IMR-90 (cell line): Measurements from ENCODE around the gene SLC25A34. TPM values are rescaled to one million over a fixed set of nuclear protein-coding genes. Genes with fewer than 3 reads are reported as not detected.

Experiments used
- ATAC-seq: fragments of 200-7000 bp; cut with Tn5 transposase; 2 replicates; pipeline ENCODE4 v1.9.1; 2020; ENCODE audit warnings: low read depth, mild to moderate bottlenecking, moderate library complexity
- BruUV-seq: library from RNA; stranded (reverse); fragments of 400-500 nt; replicated peaks from 2 replicates; lab custom pipeline; 2021; lab: Mats Ljungman, UMichigan
- CTCF ChIA-PET: fragments of 300-600 bp; formaldehyde crosslinking; extraction: SDS; loops from one replicate; lab custom pipeline; 2021; ENCODE audit warnings: antibody characterized with exemption; lab: Yijun Ruan, JAX
- POLR2A ChIA-PET: fragments of 300-600 bp; sonication (Branson Sonifier 250); formaldehyde crosslinking; loops from one replicate; lab custom pipeline; 2022; ENCODE audit warnings: antibody characterized with exemption; ENCODE audit not compliant: unreplicated experiment; lab: Charles Lee
- DNase-seq: peaks from one replicate; pipeline ENCODE4 v3.0.0; 2013
- H2AFZ ChIP-seq: replicated peaks from 2 replicates; pipeline ENCODE3; 2013; ENCODE audit warnings: low read length, mild to moderate bottlenecking; ENCODE audit not compliant: poor library complexity
- H2AK5ac ChIP-seq: 2 replicates; pipeline ENCODE4 v1.6.1; 2013; ENCODE audit warnings: low read depth, low read length, inconsistent platforms
- H2AK9ac ChIP-seq: replicated peaks from 2 replicates; pipeline ENCODE3; 2013; ENCODE audit warnings: mild to moderate bottlenecking, low read depth, low read length, moderate library complexity; ENCODE audit not compliant: poor library complexity
- H2BK120ac ChIP-seq: 2 replicates; pipeline ENCODE4 v1.6.1; 2013; ENCODE audit warnings: low read depth, low read length, inconsistent platforms
- H2BK15ac ChIP-seq: 3 replicates; pipeline ENCODE4 v1.6.1; 2013; ENCODE audit warnings: low read depth, low read length, inconsistent platforms
- H2BK20ac ChIP-seq: 2 replicates; pipeline ENCODE4 v1.6.1; 2013; ENCODE audit warnings: low read depth, mild to moderate bottlenecking, inconsistent platforms, low read length, moderate library complexity
- H2BK5ac ChIP-seq: 2 replicates; pipeline ENCODE4 v1.6.1; 2013; ENCODE audit warnings: mild to moderate bottlenecking, low read depth, low read length, inconsistent platforms; ENCODE audit not compliant: poor library complexity, severe bottlenecking
- H3K14ac ChIP-seq: replicated peaks from 2 replicates; pipeline ENCODE4 v1.6.1; 2013; ENCODE audit warnings: low read depth, low read length, inconsistent platforms
- H3K18ac ChIP-seq: 2 replicates; pipeline ENCODE4 v1.6.1; 2013; ENCODE audit warnings: low read depth, low read length, control low read depth
- H3K23ac ChIP-seq: 2 replicates; pipeline ENCODE4 v1.6.1; 2013; ENCODE audit warnings: low read depth, low read length, inconsistent platforms
- H3K27ac ChIP-seq: 2 replicates; pipeline ENCODE4 v1.5.1; 2013; ENCODE audit warnings: mild to moderate bottlenecking, control low read depth, low read length; ENCODE audit not compliant: insufficient read depth
- H3K27me3 ChIP-seq: 2 replicates; pipeline ENCODE4 v1.6.1; 2013; ENCODE audit warnings: low read length; ENCODE audit not compliant: control insufficient read depth, insufficient read depth
- H3K36me3 ChIP-seq: 2 replicates; pipeline ENCODE4 v1.6.1; 2013; ENCODE audit warnings: low read length, mixed read lengths; ENCODE audit not compliant: control insufficient read depth, insufficient read depth
- H3K4ac ChIP-seq: 2 replicates; pipeline ENCODE4 v1.6.1; 2013; ENCODE audit warnings: low read depth, low read length, inconsistent platforms
- H3K4me1 ChIP-seq: 2 replicates; pipeline ENCODE4 v1.6.1; 2013; ENCODE audit warnings: low read length, mixed read lengths; ENCODE audit not compliant: control insufficient read depth, insufficient read depth
- H3K4me2 ChIP-seq: 2 replicates; pipeline ENCODE4 v1.6.1; 2013; ENCODE audit warnings: low read depth, mild to moderate bottlenecking, control low read depth, low read length, moderate library complexity
- H3K4me3 ChIP-seq: 2 replicates; pipeline ENCODE4 v1.5.1; 2013; ENCODE audit warnings: low read depth, mild to moderate bottlenecking, control low read depth, low read length, moderate library complexity; ENCODE audit not compliant: insufficient read depth
- H3K56ac ChIP-seq: 2 replicates; pipeline ENCODE4 v1.6.1; 2013; ENCODE audit warnings: low read length, inconsistent platforms; ENCODE audit not compliant: insufficient read depth; ENCODE audit errors: extremely low read depth
- H3K79me1 ChIP-seq, 2 experiments: 2 replicates each; pipeline ENCODE4 v1.6.1; 2013; ENCODE audit warnings: low read length in 2 of 2, inconsistent platforms in 1 of 2, low read depth in 1 of 2
- H3K9ac ChIP-seq: 2 replicates; pipeline ENCODE4 v1.6.1; 2013; ENCODE audit warnings: low read depth, low read length, control low read depth
- H3K9me1 ChIP-seq: 2 replicates; pipeline ENCODE4 v1.6.1; 2013; ENCODE audit warnings: low read length, inconsistent platforms; ENCODE audit not compliant: insufficient read depth
- H3K9me3 ChIP-seq: 2 replicates; pipeline ENCODE4 v1.6.1; 2013; ENCODE audit warnings: low read length; ENCODE audit not compliant: control insufficient read depth, insufficient read depth
- H4K20me1 ChIP-seq: 2 replicates; pipeline ENCODE4 v1.6.1; 2013; ENCODE audit warnings: low read length, inconsistent platforms; ENCODE audit not compliant: insufficient read depth
- H4K5ac ChIP-seq: 2 replicates; pipeline ENCODE4 v1.6.1; 2013; ENCODE audit warnings: mild to moderate bottlenecking, low read depth, low read length, control low read depth
- H4K8ac ChIP-seq, 2 experiments: 2 replicates each; pipeline ENCODE4 v1.6.1; 2013; ENCODE audit warnings: low read depth in 2 of 2, low read length in 2 of 2, control low read depth in 1 of 2, inconsistent platforms in 1 of 2
- H4K91ac ChIP-seq: 2 replicates; pipeline ENCODE4 v1.6.1; 2013; ENCODE audit warnings: low read depth, low read length, inconsistent platforms; ENCODE audit not compliant: insufficient read depth
- CHD1 ChIP-seq: IDR thresholded peaks from 2 replicates; pipeline ENCODE4 v1.6.1; 2012; ENCODE audit warnings: low read depth, low read length, improper control_type of control experiment
- USF2 ChIP-seq: fragments of 150-350 bp; IDR thresholded peaks from 2 replicates; pipeline ENCODE4 v1.6.1; 2017; ENCODE audit warnings: mild to moderate bottlenecking, antibody characterized with exemption, low read length, low read depth
- WGBS, 2 experiments: methylation state at CpG; one replicate each; pipeline versions ENCODE4 v1.1.5 to v1.1.7; 2013; ENCODE audit warnings: missing lambda C conversion rate in 2 of 2; ENCODE audit not compliant: insufficient read length in 1 of 2; ENCODE audit errors: extremely low coverage in 2 of 2; 5-methylcytosine and 5-hydroxymethylcytosine counted together
- dilution Hi-C: fragments of 300-500 bp; cut with HindIII; formaldehyde crosslinking; loops from one replicate; pipeline ENCODE4 v1.14.3; 2018; ENCODE audit warnings: low sequenced_read_pairs; ENCODE audit not compliant: unreplicated experiment
- in situ Hi-C: fragments of 300-500 bp; cut with MboI; formaldehyde crosslinking; loops from 3 replicates; pipeline ENCODE4 v1.14.3; 2019; ENCODE audit warnings: low sequenced_read_pairs, inconsistent platforms, mixed read lengths
- intact Hi-C: fragments of 100-400 bp; cut with micrococcal nuclease; formaldehyde crosslinking; loops from 2 replicates; pipeline ENCODE4 v1.10.0; 2022
- polyA plus RNA-seq, 3 experiments: library from polyadenylated mRNA; depleted of rRNA; stranded (reverse); fragments of >200 nt; gene quantifications; 2 replicates each; pipeline ENCODE4 v1.2.3, GENCODE V29; 2012; ENCODE audit warnings: low replicate concordance in 1 of 3
- total RNA-seq: library from RNA; depleted of rRNA; stranded (reverse); fragments of >200 nt; gene quantifications from 2 replicates; pipeline ENCODE4 v1.2.3, GENCODE V29; 2012
- TF ChIP-seq, protein P1 (sequence below): fragments of 150-350 bp; IDR thresholded peaks from 2 replicates; pipeline ENCODE4 v1.6.1; 2016; ENCODE audit warnings: low read depth, mild to moderate bottlenecking, low read length, moderate library complexity, borderline replicate concordance

SLC25A34 gene
- total and polyA plus RNA-seq, 2 of the 4 experiments (the other 2 are of a cell fraction), result under 0.01 to 0.72 TPM

DNA sequence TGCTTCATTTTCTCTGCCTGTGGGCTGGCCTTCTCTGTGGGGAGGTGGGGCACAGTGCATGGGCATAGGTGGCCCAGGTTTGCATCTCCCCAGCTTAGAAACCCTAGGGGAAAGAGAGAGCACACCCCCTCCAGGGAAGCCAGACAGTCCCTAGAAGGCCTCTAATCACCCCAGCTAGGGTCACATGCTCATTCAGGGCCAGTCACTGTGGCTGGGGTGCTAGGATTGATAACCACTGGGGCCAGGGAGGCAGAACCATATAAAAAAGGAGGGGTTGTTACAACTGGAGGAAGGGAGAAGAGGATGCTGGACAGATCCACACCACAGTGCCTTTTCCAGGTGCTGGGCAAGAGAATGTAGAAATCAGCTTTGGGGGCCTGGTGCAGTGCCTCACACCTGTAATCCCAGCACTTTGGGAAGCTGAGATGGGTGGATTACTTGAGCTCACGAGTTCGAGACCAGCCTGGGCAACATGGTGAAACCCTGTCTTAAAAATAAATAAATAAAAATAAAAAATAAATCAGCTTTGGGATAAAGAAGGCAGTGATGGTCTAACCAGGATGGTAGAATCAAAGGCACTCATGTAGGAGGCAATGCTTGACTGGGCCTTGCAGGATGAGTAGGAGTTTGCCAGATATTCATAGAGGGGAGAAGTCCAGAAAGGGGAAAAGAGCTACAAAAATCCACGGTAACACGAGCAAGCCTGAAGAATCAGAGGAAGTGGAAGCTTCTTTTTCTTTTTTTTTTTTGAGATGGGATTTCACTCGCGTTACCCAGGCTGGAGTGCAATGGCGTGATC lies 42.0 kb downstream of the SLC25A34 start:
- Histone ChIP-seq H3K4me3 (no peak overlapping the region), H2BK5ac (no peak overlapping the region), H3K27me3 (no peaks in the 10 kb centered on the region), H2AK5ac (no peak overlapping the region), H4K20me1 (peaks cover 3% of the 10 kb centered on the region; the same call in 1 of the 2 replicates), H3K4ac (no peak overlapping the region), H3K18ac (no peak overlapping the region), H3K9ac (no peak overlapping the region), H3K14ac (no peak overlapping the region), H3K4me1 (no peaks in the 10 kb centered on the region), H2AFZ (no peak overlapping the region), H3K79me1 (peaks cover 12 to 13% of the 10 kb centered on the region in 2 experiments; a peak in 2 of 4 replicates), H3K4me2 (no peak overlapping the region), H3K9me1 (peaks cover 5% of the 10 kb centered on the region; the same call in 1 of the 2 replicates), H2BK15ac (no peak overlapping the region), H2BK120ac (no peak overlapping the region), H4K8ac (no peak overlapping the region), H4K91ac (no peak overlapping the region), H2AK9ac (no peak overlapping the region), H2BK20ac (no peak overlapping the region), H3K56ac (no peak overlapping the region), H3K9me3 (no peaks in the 10 kb centered on the region), H3K27ac (no peak overlapping the region), H3K23ac (no peak overlapping the region), H4K5ac (no peak overlapping the region), H3K36me3 (peaks cover 65% of the 10 kb centered on the region)
- WGBS, 2 experiments, result no CpG with 5 or more reads among the region's 7 CpGs
- in situ Hi-C loops (loop anchor here (25.0 kb wide), 1 partner anchor 409 kb away; no protein-coding TSS in a partner anchor), dilution Hi-C loops (no loop called here), intact Hi-C loops (no loop called here)
- TF ChIP-seq, protein P1, sequence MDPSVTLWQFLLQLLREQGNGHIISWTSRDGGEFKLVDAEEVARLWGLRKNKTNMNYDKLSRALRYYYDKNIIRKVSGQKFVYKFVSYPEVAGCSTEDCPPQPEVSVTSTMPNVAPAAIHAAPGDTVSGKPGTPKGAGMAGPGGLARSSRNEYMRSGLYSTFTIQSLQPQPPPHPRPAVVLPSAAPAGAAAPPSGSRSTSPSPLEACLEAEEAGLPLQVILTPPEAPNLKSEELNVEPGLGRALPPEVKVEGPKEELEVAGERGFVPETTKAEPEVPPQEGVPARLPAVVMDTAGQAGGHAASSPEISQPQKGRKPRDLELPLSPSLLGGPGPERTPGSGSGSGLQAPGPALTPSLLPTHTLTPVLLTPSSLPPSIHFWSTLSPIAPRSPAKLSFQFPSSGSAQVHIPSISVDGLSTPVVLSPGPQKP, result no peak
- TF ChIP-seq CHD1, result no peak
- TF ChIP-seq USF2, result no peak
- ChIA-PET POLR2A (no interaction called here), CTCF (interaction anchor here (1.0 kb wide), 1 partner anchor 231 kb away, joined by 3 read pairs; no protein-coding TSS in a partner anchor)
- DNase-seq (no peak), ATAC-seq (no peak; the same call in 1 of the 2 replicates)
- no TSS peak for BruUV-seq
